ENCODE results near the gene PSMD4.

PSMD4 gene

DNA sequence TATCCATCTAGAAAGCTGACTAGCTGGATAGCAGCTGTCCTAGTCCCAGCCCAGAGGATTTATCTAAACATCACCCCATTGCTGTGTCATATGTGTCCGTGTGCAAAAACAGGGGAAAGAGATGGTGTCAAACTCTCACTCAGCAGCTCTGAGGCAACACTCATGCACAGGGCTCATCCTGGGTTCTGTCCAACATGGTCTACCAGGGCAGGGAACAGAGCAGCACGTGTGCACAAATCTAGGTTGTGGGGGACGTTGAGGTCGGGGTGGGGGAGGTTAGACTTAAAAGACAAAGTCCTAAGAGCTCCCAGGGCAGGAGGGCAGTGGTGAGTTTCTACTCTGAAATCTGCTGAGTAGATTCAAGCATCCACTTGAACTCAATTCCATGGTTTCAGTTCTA, 56.5 kb downstream of the PSMD4 start:
- DNase-seq, result no peak

DNA sequence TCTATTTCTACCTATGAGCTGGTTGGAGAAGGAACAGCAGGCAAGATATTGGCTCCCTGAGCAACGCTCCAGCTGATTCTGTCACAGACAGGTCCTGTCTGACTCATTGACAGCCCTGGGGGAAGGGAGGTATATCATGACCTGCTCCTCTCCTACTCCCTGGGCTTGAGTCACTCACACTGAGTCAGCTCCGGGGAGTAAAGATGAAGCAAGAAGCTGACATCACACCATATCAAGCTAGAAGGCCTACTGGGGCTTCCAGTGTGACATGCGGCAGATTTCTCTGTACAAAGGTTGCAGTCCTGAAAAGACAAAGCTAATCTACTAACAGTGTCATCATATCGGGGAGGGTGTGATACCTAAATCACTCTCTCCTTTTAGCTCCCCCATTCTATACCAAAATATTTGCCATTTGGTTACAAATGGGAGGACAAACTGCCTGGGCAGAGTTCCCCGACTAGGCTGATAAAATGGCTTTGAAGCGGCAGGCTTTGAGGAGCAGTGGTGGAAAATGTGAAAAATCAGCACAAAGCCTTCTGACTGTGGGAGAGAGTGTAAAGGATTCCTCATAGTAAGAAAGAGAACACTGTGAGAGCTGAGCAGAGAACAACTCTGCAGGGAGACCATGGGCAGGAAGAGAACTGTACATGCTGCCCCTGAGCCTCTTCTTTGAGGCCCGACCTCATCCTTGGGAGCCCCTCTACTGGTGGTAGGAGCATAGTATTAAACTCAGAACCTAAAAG, 57.2 kb downstream of the PSMD4 start:
- no peak for DNase-seq

DNA sequence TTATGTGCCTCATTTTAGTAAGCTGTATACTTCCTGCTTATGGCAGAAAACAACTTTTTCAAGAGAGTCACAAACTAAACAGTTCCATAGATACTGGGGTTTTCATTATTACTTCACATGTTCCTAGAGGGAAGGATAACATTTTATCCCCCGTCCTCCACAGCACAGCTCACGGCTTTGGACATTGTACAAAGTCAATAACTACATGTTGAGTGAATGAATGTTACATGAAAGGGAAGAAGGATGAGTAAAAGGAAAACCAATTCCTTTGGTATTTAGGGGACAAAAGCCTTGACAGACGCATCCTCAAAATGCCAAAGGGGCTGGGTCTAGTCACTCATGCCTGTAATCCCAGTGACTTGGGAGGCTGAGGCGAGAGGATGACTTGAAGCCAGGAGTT, 57.9 kb downstream of the PSMD4 start:
- no peak for DNase-seq

DNA sequence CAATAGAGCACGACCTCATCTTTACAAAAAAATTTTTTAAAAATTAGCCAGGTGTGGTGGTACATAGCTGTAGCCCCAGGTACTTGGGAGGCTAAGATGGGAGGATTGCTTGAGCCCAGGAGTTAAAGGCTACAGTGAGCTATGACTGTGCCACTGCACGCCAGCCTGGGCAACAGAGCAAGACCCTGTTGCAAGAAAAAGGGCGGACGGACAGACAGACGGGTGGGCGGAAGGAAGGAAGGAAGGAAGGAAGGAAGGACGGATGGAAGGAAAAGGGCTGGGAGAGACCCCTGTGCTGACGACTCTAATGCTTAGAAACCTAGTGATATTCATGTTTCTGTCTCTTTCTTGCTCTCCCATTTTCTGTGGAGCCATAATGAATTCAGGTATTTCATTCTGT, 58.3 kb downstream of the PSMD4 start:
- DNase-seq, result no peak

DNA sequence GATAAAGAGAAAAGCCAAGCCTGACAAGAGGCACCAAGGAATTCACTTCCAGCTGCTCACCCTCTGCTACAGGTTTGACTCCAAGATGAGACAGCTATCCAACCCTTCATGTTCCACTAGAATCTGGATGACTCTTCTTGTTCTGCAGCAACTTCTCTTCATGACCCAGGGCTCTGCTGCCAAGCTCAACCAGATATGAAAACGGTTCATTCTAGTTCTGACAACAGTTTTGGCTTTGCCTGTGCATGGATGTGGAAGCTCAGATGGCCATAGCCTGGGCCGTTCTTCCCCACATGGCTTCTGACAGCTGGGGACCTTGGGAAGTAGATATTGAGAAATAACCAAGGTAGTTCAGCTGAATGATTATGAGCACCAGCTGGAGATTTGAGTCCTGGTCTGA, 59.0 kb downstream of the PSMD4 start:
- DNase-seq, result no peak

DNA sequence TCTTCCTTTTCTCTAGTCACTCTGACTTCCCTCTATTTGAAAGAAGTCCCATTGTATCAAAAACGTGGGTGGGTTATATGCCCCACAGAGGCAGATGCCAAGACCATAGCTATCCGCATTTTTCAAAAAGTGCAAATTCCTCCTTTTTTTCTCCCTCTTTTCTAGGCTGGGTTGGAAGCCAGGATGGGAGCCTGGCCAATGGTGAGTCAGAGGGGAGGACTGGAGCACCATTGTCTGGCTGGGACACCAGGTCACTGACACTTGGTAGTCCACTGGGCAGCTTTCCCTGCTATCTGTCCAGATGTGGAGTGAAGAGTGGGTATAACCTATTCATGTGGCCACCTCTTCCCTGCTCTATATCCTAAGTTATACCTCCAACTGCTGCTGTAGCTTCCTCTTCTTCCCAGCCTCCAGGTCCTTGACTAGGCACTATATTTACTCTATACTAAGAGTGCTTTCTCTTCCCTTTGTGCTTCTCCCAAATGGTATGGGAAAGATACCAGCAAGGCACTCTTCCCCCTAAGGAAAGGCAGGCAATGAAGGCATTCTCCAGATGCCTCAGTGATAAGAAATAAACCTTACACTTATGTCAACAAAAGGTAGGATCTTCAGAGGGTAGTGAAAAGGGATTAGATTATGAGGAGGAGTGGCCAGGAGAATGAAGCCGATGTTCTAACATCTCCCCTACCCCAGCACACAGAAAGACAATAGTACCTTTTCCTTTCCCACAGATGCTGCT, 59.8 kb downstream of the PSMD4 start:
- DNase-seq, result no peak

DNA sequence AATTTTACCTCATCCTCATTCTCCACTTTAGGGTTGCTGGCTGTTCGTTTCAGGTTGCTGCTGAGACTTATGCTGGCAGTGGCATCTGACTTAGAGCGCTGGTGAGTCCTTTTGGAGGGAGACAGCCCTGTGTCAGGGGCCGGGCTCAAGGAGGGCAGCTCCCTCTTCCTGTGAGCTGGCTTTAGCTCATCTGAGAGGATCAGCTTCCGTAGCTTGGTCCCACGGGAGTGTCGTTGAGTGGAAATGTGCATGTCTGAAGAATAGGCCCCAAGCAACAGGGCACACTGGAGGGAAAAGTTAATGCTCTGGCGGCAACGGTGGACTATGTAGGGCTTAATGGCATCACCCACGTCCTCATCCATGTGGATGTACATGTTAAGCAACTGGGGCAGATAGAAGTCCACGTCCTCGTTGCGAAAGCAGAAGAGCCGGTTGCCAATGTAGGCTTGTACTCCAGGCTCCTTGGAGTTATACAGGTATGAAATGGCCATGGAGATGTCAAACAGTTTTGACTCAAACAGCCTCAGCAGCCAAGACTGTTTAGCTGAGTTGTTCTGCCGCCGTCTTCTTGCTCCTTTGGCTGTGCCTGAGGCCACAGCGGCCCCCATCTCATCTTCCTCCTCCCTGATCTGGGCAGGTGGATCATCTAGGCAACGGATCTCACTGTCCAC, 61.2 kb downstream of the PSMD4 start:
- DNase-seq, result no peak
